ENCODE results near the gene KDM1A.

DNA sequence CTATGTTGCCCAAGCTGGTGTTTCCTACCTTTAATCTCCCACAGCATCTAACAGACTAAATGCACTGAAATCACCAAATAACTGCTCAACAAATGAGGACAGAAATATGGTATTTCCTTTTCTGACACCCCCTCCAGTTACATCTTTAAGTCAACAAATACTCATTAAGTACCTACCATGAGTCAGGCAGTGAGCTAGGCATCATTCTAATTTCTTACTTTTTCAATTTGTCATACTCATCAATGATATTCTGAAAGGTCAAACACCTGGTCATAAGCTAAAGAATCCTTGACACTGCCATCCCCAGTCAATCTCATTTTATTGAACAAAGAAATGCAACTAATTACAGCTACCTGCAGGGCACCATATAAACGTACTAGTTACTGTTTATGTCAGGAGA lies 112.8 kb downstream of the KDM1A start:
- TF ChIP-seq CTCF (IDR thresholded peaks at IDR 0.05), result no peak
- TF ChIP-seq POLR2A (IDR thresholded peaks at IDR 0.05), result no peak

All from esophagus squamous epithelium (tissue), 4 donors.